H1 (cell line): Measurements from ENCODE around the gene SIPA1L3. TPM values are rescaled to one million over a fixed set of nuclear protein-coding genes. Genes with fewer than 3 reads are reported as not detected.

Experiments used
- CTCF ChIA-PET: fragments of 300-600 bp; sonication (Branson Sonifier 250); formaldehyde crosslinking; loops from one replicate; lab custom pipeline; 2021; ENCODE audit not compliant: partially characterized antibody; lab: Charles Lee
- POLR2A ChIA-PET: fragments of 300-600 bp; sonication (Branson Sonifier 250); formaldehyde crosslinking; loops from one replicate; lab custom pipeline; 2021; ENCODE audit warnings: inconsistent platforms; ENCODE audit not compliant: partially characterized antibody; lab: Charles Lee
- DNase-seq, 2 experiments: peaks; one replicate each; pipeline versions ENCODE4 v3.0.0 to v3.0.0-alpha.2; 2010 to 2022; ENCODE audit warnings: low spot score in 2 of 2, low read depth in 1 of 2, mixed read lengths in 1 of 2
- FAIRE-seq: peaks from 2 replicates; lab custom pipeline; 2011; peaks lifted over from hg19 to GRCh38; lab: Jason Lieb, UNC
- H2AFZ ChIP-seq: 2 replicates; pipeline ENCODE4 v1.8.1; 2012; ENCODE audit warnings: low read length, inconsistent platforms
- H2AK5ac ChIP-seq: 2 replicates; pipeline ENCODE4 v1.6.1; 2013; ENCODE audit warnings: low read depth, low read length
- H2BK120ac ChIP-seq: replicated peaks from 2 replicates; pipeline ENCODE3; 2013; ENCODE audit warnings: low read depth, low read length, inconsistent platforms
- H2BK12ac ChIP-seq: 2 replicates; pipeline ENCODE4 v1.6.1; 2013; ENCODE audit warnings: low read depth, low read length
- H2BK15ac ChIP-seq: 2 replicates; pipeline ENCODE4 v1.6.1; 2013; ENCODE audit warnings: low read length
- H2BK20ac ChIP-seq: 2 replicates; pipeline ENCODE4 v1.6.1; 2013; ENCODE audit warnings: low read length
- H2BK5ac ChIP-seq: 2 replicates; pipeline ENCODE4 v1.6.1; 2013; ENCODE audit warnings: low read depth, low read length
- H3K14ac ChIP-seq: 2 replicates; pipeline ENCODE4 v1.6.1; 2013; ENCODE audit warnings: inconsistent platforms; ENCODE audit not compliant: insufficient read length
- H3K18ac ChIP-seq: 2 replicates; pipeline ENCODE4 v1.6.1; 2013; ENCODE audit warnings: low read length; ENCODE audit errors: extremely low read depth
- H3K23ac ChIP-seq: 2 replicates; pipeline ENCODE4 v1.6.1; 2013; ENCODE audit warnings: inconsistent platforms; ENCODE audit not compliant: insufficient read length
- H3K23me2 ChIP-seq: 2 replicates; pipeline ENCODE4 v1.6.1; 2013; ENCODE audit warnings: low read depth, low read length
- H3K27ac ChIP-seq: 2 replicates; pipeline ENCODE4 v1.6.1; 2011; ENCODE audit warnings: low read depth, low read length, inconsistent platforms
- H3K27me3 ChIP-seq, 4 experiments: replicated peaks in 1 of 4; 1 replicate in 1 of 4; 2 replicates in 3 of 4; pipeline versions ENCODE4 v1.6.1 to v1.8.1; 2011 to 2013; ENCODE audit warnings: low read length in 3 of 4, mild to moderate bottlenecking in 3 of 4, inconsistent platforms in 2 of 4, mixed read lengths in 2 of 4, moderate library complexity in 1 of 4; ENCODE audit not compliant: control insufficient read depth in 3 of 4, insufficient read depth in 3 of 4; ENCODE audit errors: extremely low read depth in 1 of 4
- H3K36me3 ChIP-seq, 4 experiments: 2 replicates each; pipeline versions ENCODE4 v1.6.1 to v1.8.1; 2011 to 2013; ENCODE audit warnings: mild to moderate bottlenecking in 4 of 4, low read length in 3 of 4, moderate library complexity in 2 of 4, control low read depth in 1 of 4, inconsistent platforms in 1 of 4; ENCODE audit not compliant: insufficient read depth in 4 of 4, control insufficient read depth in 2 of 4
- H3K4ac ChIP-seq: replicated peaks from 2 replicates; pipeline ENCODE3; 2013; ENCODE audit warnings: low read length, low read depth, mixed read lengths, inconsistent platforms; ENCODE audit not compliant: insufficient read length
- H3K4me1 ChIP-seq, 4 experiments: replicated peaks in 1 of 4; 1 replicate in 1 of 4; 2 replicates in 3 of 4; pipeline versions ENCODE4 v1.6.1 to v1.8.1; 2011 to 2013; ENCODE audit warnings: low read length in 3 of 4, inconsistent platforms in 2 of 4, mixed read lengths in 1 of 4; ENCODE audit not compliant: insufficient read depth in 4 of 4, control insufficient read depth in 3 of 4
- H3K4me2 ChIP-seq, 2 experiments: 2 replicates each; pipeline versions ENCODE4 v1.6.1 to v1.8.1; 2011 to 2013; ENCODE audit warnings: low read depth in 2 of 2, low read length in 2 of 2, control low read depth in 1 of 2, inconsistent platforms in 1 of 2, mild to moderate bottlenecking in 1 of 2; ENCODE audit not compliant: insufficient read depth in 1 of 2
- H3K4me3 ChIP-seq, 4 experiments: fragments of 200-600, 300-600 bp in 1 of 4; sonication (generic), shearing (Covaris generic), sonication (Bioruptor Twin) in 1 of 4; 2 replicates each; pipeline versions ENCODE4 v1.5.1 to v1.8.1; 2011 to 2016; ENCODE audit warnings: low read length in 4 of 4, low read depth in 3 of 4, control low read depth in 2 of 4, inconsistent platforms in 2 of 4, mild to moderate bottlenecking in 2 of 4, mixed read lengths in 1 of 4, moderate library complexity in 1 of 4; ENCODE audit not compliant: insufficient read depth in 2 of 4; ENCODE audit errors: extremely low read depth in 1 of 4
- H3K56ac ChIP-seq: replicated peaks from 2 replicates; pipeline ENCODE3; 2013; ENCODE audit warnings: low read depth, mild to moderate bottlenecking, mixed read lengths, low read length, inconsistent platforms; ENCODE audit not compliant: insufficient read length
- H3K79me1 ChIP-seq: 2 replicates; pipeline ENCODE4 v1.6.1; 2013; ENCODE audit warnings: low read depth, low read length, control low read depth
- H3K79me2 ChIP-seq, 2 experiments: 2 replicates each; pipeline versions ENCODE4 v1.6.1 to v1.8.1; 2012 to 2013; ENCODE audit warnings: low read length in 2 of 2, mild to moderate bottlenecking in 2 of 2, inconsistent platforms in 1 of 2; ENCODE audit not compliant: insufficient read depth in 2 of 2, control insufficient read depth in 1 of 2
- H3K9ac ChIP-seq, 4 experiments: replicated peaks in 1 of 4; 1 replicate in 1 of 4; 2 replicates in 3 of 4; pipeline versions ENCODE4 v1.6.1 to v1.8.1; 2011 to 2013; ENCODE audit warnings: low read depth in 3 of 4, low read length in 3 of 4, control low read depth in 2 of 4, mild to moderate bottlenecking in 2 of 4, moderate library complexity in 2 of 4, inconsistent platforms in 1 of 4; ENCODE audit errors: extremely low read depth in 1 of 4
- H3K9me3 ChIP-seq, 2 experiments: 2 replicates each; pipeline versions ENCODE4 v1.6.1 to v1.8.1; 2012 to 2013; ENCODE audit warnings: mild to moderate bottlenecking in 2 of 2, moderate library complexity in 2 of 2, control low read depth in 1 of 2, inconsistent platforms in 1 of 2, low read depth in 1 of 2, low read length in 1 of 2, mixed read lengths in 1 of 2; ENCODE audit not compliant: insufficient read depth in 2 of 2
- H4K20me1 ChIP-seq, 2 experiments: replicated peaks in 1 of 2; 2 replicates each; pipeline versions ENCODE3 to v1.8.1; 2011 to 2013; ENCODE audit warnings: inconsistent platforms in 2 of 2, low read length in 2 of 2, mild to moderate bottlenecking in 1 of 2; ENCODE audit not compliant: insufficient read depth in 2 of 2, control insufficient read depth in 1 of 2
- H4K5ac ChIP-seq: 2 replicates; pipeline ENCODE4 v1.6.1; 2013; ENCODE audit warnings: low read length, low read depth, mixed read lengths, inconsistent platforms; ENCODE audit not compliant: insufficient read length
- H4K8ac ChIP-seq: 2 replicates; pipeline ENCODE4 v1.8.0; 2013; ENCODE audit warnings: mild to moderate bottlenecking, moderate library complexity, low read length, inconsistent platforms; ENCODE audit not compliant: insufficient read depth; ENCODE audit errors: extremely low read depth
- H4K91ac ChIP-seq: replicated peaks from 2 replicates; pipeline ENCODE3; 2013; ENCODE audit warnings: low read length, mixed read lengths, inconsistent platforms; ENCODE audit not compliant: insufficient read length
- ATF3 ChIP-seq: IDR thresholded peaks from 2 replicates; pipeline ENCODE4 v1.6.1; 2011; ENCODE audit warnings: low read depth, mild to moderate bottlenecking, low read length; ENCODE audit not compliant: insufficient read depth
- CHD2 ChIP-seq: IDR thresholded peaks from 2 replicates; pipeline ENCODE4 v1.6.1; 2012; ENCODE audit warnings: low read length, improper control_type of control experiment
- EP300 ChIP-seq, 2 experiments: IDR thresholded peaks; 1 replicate in 1 of 2; 2 replicates in 1 of 2; pipeline ENCODE4 v1.6.1; 2011 to 2012; ENCODE audit warnings: low read depth in 2 of 2, low read length in 2 of 2, mild to moderate bottlenecking in 2 of 2, borderline replicate concordance in 1 of 2, inconsistent platforms in 1 of 2, moderate library complexity in 1 of 2
- SIRT6 ChIP-seq: IDR thresholded peaks from one replicate; pipeline ENCODE4 v1.7.1; 2012; ENCODE audit warnings: low read length, inconsistent platforms
- SP1 ChIP-seq: IDR thresholded peaks from 2 replicates; pipeline ENCODE4 v1.6.1; 2011; ENCODE audit warnings: low read depth, low read length
- TAF1 ChIP-seq: IDR thresholded peaks from 2 replicates; pipeline ENCODE4 v1.6.1; 2011; ENCODE audit warnings: mild to moderate bottlenecking, low read depth, low read length
- whole genome bisulfite sequencing, 2 experiments: shearing (Covaris generic) in 1 of 2; methylation state at CpG; one replicate each; pipeline versions ENCODE4 v1.1.6 to v1.1.7; 2013 to 2015; ENCODE audit warnings: low lambda C conversion rate in 2 of 2, mixed read lengths in 2 of 2, inconsistent platforms in 1 of 2, low coverage in 1 of 2, missing lambda C conversion rate in 1 of 2; ENCODE audit not compliant: insufficient replicate concordance in 2 of 2, insufficient coverage in 1 of 2, insufficient read length in 1 of 2; ENCODE audit errors: extremely low coverage in 1 of 2, missing lambda C conversion rate in 1 of 2; 5-methylcytosine and 5-hydroxymethylcytosine counted together
- polyA plus RNA-seq, 7 experiments: library from polyadenylated mRNA; depleted of rRNA in 3 of 7; stranded (reverse) in 5 of 7; unstranded in 2 of 7; fragments of >200 nt in 5 of 7; fragments of 200-250 nt in 2 of 7; gene quantifications; 1 replicate in 5 of 7; 2 replicates in 1 of 7; 4 replicates in 1 of 7; pipeline versions ENCODE4 v1.2.1 to v1.2.3, GENCODE V29; 2011 to 2013; ENCODE audit warnings: missing spikeins in 2 of 7, mixed read lengths in 2 of 7
- total RNA-seq: library from RNA; stranded (reverse); fragmentation: NEBNext Ultra II Directional; extraction: Animal tissue kit (Norgen Biotek cat#: 25700); gene quantifications from 2 replicates; pipeline ENCODE4 v1.2.1, GENCODE V29; 2021
- TF ChIP-seq, protein P1 (sequence below), 3 experiments: IDR thresholded peaks; 1 replicate in 2 of 3; 2 replicates in 1 of 3; pipeline versions ENCODE4 v1.5.1 to v1.6.1; 2011; ENCODE audit warnings: low read length in 3 of 3, mild to moderate bottlenecking in 3 of 3, inconsistent platforms in 2 of 3, low read depth in 1 of 3, moderate library complexity in 1 of 3; ENCODE audit not compliant: insufficient read depth in 1 of 3; ENCODE audit errors: control extremely low read depth in 1 of 3

Gene SIPA1L3
- total and polyA plus RNA-seq, 2 of the 8 experiments (the other 6 are each of a cell fraction or from before 2014, with no cell fraction given) = 15.0 to 54.9 TPM

DNA sequence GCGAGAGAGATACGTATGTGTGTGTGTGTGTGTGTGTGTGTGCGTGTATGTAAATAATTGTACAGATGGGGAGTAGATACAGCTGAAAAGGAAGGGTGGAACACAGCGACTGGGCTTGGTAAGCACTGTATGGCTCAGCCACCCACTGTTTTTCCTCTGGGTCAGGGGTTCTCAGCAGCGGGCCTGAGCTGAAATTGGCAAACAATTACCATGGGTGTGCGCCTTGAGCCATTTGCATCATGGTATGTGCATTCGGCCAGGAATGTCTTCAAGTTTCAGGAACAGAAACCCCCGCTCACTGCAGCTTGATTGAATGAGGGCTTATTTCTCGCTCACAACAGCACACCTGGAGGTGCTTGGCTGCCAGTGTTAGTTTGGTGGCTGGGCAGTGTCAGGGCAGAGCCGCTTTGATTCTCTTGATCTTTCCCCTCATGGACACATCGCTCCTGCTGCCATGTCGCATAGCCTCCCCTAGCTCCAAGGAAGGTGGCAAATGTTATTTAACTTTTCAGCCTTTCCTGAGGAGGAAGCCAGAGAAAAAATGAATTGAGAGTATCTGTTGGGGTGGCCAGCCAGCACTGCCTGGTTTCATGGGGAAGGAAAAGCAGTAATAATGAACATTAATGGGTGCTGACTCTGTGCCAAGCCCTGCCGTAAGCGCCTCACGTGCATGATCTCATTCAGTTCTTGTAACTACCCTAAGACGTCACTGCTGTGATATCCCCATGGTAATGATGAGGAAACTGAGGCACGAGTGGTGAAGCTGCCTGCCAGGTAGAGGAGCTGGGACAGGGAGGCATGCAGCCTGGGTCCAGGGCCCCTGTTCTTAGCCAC, 126.9 kb downstream of the SIPA1L3 start:
- Histone ChIP-seq H2BK5ac (peak overlapping the region; percentile 63), H2BK15ac (no peak overlapping the region; the same call in 1 of the 2 replicates), H4K91ac (peak overlapping the region; percentile 6), H2BK12ac (peak overlapping the region; percentile 60; the same call in 1 of the 2 replicates), H3K23me2 (no peaks in the 10 kb centered on the region; the same call in 1 of the 2 replicates), H3K4me2 (peak overlapping the region; percentile 32), H4K8ac (no peak overlapping the region), H2AFZ (no peak overlapping the region), H3K27me3 (no peaks in the 10 kb centered on the region), H3K4ac (no peak overlapping the region), H3K9ac (peak overlapping the region in 1 of 4 experiments; percentile 28; a peak in 1 of 7 replicates), H2BK120ac (no peak overlapping the region), H2BK20ac (no peak overlapping the region), H3K56ac (no peak overlapping the region), H3K36me3 (peaks cover 0 to 9% (median 0%) of the 10 kb centered on the region in 4 experiments; a peak in 4 of 8 replicates), H3K4me3 (no peak overlapping the region), H3K79me2 (peaks cover 0 to 10% of the 10 kb centered on the region in 2 experiments; a peak in 1 of 4 replicates), H3K14ac (no peak overlapping the region), H3K27ac (peak overlapping the region; percentile 16; the same call in 1 of the 2 replicates), H2AK5ac (peak overlapping the region; percentile 49; the same call in 1 of the 2 replicates), H3K18ac (peak overlapping the region; percentile 49; the same call in 1 of the 2 replicates), H3K23ac (no peak overlapping the region), H3K4me1 (peaks cover 7 to 19% (median 14%) of the 10 kb centered on the region in 4 experiments), H4K5ac (no peak overlapping the region), H3K9me3 (0 out of 4 replicates have a peak, but pooled peaks cover 0 to 4% of the 10 kb centered on the region in 2 experiments), H4K20me1 (peaks cover 2 to 11% of the 10 kb centered on the region in 2 experiments), H3K79me1 (peaks cover 9% of the 10 kb centered on the region)
- 73% methylated on average over 17 of the region's 17 CpGs; no CpG with 5 or more reads in 1 of the 2 experiments for WGBS, 2 experiments
- FAIRE-seq (peak; percentile 87), DNase-seq (peak in 1 of 2 experiments; percentile 25)
- ChIA-PET POLR2A (interaction anchor here (0.7 to 5.0 kb wide), 10 partner anchors 8 to 128 kb away, joined by 3 to 26 read pairs (median 3); partner anchors contain the start of gene WDR87), CTCF (interaction anchor here (0.7 to 1.7 kb wide), 10 partner anchors 9 to 73 kb away, joined by 3 to 11 read pairs (median 5); no protein-coding TSS in a partner anchor)
- TF ChIP-seq, protein P1, sequence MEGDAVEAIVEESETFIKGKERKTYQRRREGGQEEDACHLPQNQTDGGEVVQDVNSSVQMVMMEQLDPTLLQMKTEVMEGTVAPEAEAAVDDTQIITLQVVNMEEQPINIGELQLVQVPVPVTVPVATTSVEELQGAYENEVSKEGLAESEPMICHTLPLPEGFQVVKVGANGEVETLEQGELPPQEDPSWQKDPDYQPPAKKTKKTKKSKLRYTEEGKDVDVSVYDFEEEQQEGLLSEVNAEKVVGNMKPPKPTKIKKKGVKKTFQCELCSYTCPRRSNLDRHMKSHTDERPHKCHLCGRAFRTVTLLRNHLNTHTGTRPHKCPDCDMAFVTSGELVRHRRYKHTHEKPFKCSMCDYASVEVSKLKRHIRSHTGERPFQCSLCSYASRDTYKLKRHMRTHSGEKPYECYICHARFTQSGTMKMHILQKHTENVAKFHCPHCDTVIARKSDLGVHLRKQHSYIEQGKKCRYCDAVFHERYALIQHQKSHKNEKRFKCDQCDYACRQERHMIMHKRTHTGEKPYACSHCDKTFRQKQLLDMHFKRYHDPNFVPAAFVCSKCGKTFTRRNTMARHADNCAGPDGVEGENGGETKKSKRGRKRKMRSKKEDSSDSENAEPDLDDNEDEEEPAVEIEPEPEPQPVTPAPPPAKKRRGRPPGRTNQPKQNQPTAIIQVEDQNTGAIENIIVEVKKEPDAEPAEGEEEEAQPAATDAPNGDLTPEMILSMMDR (IDR thresholded peaks at IDR 0.05; ENCODE audit: control extremely low read depth in 1 of 3, insufficient read depth in 1 of 3, low read depth in 1 of 3, low read length in 3 of 3) = peak; percentile 32 to 55 (median 41)
- TF ChIP-seq CHD2 (no peak), TAF1 (peak; percentile 44; the same call in 1 of the 2 replicates), EP300 (IDR thresholded peaks at IDR 0.05; ENCODE audit: borderline replicate concordance in 1 of 2, low read depth in 2 of 2, low read length in 2 of 2) (no peak), ATF3 (no peak), SIRT6 (no peak), SP1 (peak; percentile 52)
